RCC 7860 (cell line): Measurements from ENCODE around the gene C12orf54.
"Not testable (repeated sequence)": the region's sequence is repeated elsewhere in the genome, so short reads cannot be mapped to it uniquely, and the experiment has no call there.

Source experiments
- DNase-seq: peaks from one replicate; pipeline ENCODE4 v3.0.0-alpha.2; 2015; ENCODE audit warnings: low spot score
- FAIRE-seq: peaks from 2 replicates; lab custom pipeline; 2012; peaks lifted over from hg19 to GRCh38; lab: Jason Lieb, UNC

Gene C12orf54

DNA sequence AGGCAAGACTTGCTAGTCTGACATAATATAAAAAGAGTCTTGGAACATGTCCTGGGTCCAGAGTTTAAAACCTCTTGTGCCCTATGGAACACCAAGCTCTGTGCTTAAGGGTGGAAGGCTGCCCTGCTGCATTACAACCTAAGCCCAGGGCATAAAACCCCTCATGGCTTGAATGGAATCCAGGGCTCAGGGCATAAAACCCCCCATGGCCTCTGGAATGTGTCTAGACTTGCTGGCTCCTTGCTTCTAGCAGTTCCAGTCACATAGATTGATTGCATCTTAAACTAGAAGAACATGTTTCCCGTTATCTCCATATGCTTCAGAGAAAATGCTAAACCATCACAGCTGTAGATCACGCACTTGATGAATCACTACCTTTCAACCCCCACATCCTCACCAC lies 24.5 kb downstream of the C12orf54 start:
- not testable (repeated sequence) for DNase-seq, FAIRE-seq

DNA sequence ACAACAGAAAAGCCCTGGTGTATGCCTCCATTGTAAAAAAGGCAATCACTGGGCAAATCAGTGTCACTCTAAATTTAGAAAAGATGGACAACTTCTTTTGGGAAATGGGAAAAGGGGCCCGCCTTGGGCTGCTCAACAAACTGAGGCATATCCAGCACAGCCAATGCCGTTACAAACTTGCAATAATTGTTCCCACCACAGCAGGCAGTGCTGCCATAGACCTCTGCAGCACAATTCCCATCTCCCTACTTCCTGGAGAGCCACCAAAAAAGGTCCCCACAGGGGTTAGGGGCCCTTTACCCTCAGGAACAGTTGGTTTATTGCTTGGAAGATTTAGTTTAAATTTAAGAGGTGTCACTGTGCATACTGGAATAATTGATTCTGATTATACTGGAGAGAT lies 26.7 kb downstream of the C12orf54 start:
- DNase-seq, result no peak
- no peak for FAIRE-seq

DNA sequence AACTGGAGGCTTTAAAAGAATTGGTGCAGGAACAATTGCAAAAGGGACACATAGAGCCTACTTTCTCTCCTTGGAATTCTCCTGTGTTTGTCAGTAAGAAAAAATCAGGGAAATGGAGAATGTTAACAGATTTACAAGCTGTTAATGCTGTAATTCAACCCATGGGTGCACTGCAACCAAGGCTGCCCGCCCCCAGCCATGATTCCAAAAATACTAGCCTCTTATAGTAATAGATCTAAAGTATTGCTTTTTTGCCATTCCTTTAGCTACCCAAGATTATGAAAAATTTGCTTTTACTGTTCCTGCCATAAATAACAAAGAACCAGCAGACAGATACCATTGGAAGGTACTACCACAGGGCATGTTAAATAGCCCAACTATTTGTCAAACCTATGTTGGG lies 27.8 kb downstream of the C12orf54 start:
- DNase-seq (no peak), FAIRE-seq (no peak)

DNA sequence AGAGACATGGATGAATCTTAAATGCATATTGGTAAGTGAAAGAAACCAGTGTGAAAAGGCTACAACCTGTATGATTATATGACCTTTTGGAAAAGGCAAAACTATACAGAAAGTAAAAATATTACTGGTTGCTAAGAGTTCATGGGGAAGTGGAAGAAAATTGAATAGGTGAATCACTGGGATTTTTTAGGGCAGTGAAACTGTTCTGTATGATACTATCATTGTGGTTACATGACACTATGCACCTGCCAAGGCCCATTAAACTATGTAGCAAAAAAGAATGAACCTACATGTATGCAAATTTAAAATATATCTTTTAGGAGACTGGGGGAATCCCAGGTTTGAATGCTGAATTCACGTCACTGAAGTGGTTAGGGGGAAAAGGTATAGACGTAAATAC lies 30.6 kb downstream of the C12orf54 start:
- FAIRE-seq, result no peak
- DNase-seq, result no peak

DNA sequence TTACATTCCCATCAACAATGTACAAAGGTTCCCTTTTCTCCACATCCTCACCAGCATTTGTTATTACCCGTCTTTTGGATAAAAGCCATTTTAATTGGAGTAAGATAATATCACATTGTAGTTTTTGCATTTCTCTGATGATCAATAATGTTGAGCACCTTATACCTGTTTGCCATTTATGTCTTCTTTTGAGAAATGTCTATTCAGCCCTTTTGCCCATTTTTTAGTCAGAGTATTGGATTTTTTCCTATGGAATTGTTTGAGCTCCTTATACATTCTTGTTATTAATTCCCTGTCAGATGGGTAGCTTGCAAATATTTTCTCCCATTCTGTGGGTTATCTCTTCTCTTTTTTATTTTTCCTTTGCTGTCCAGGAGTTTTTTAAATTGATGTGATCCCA lies 32.4 kb downstream of the C12orf54 start:
- FAIRE-seq (no peak), DNase-seq (no peak)

DNA sequence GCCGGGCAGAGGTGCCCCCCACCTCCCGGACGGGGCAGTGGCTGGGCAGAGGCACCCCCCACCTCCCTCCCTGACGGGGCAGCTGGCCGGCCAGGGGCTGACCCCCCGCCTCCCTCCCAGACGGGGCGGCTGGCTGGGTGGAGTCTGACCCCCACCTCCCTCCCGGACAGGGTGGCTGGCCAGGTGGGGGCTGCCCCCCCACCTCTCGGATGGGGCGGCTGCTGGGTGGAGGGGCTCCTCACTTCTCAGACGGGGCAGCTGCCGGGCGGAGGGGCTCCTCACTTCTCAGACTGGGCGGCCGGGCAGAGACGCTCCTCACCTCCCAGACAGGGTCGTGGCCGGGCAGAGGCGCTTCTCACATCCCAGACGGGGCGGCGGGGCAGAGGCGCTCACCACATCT lies 38.1 kb downstream of the C12orf54 start:
- not testable (repeated sequence) for DNase-seq, FAIRE-seq

DNA sequence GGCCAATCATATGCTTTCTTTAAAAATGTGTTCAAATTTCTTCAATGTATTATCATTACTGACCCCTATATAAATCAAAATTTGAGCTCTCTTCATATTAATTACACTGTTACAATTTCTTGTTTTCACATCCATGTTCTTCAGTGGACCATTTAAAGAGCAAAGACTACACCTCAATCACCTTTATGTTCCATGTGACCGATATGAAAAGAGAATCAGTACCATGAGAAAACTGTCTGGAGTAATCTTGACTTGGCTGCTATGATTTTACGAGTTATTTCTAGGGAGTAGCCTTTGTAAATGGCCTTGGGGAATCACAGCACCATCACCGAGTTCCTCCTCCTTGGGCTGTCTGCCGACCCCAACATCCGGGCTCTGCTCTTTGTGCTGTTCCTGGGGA lies 43.0 kb downstream of the C12orf54 start, which contains the start of gene OR8S1:
TSS of gene OR8S1 (plus strand) at position 301 of the 400 bp plus-strand sequence. CDS start at position 301, 0 bp downstream.
- DNase-seq, result no peak

DNA sequence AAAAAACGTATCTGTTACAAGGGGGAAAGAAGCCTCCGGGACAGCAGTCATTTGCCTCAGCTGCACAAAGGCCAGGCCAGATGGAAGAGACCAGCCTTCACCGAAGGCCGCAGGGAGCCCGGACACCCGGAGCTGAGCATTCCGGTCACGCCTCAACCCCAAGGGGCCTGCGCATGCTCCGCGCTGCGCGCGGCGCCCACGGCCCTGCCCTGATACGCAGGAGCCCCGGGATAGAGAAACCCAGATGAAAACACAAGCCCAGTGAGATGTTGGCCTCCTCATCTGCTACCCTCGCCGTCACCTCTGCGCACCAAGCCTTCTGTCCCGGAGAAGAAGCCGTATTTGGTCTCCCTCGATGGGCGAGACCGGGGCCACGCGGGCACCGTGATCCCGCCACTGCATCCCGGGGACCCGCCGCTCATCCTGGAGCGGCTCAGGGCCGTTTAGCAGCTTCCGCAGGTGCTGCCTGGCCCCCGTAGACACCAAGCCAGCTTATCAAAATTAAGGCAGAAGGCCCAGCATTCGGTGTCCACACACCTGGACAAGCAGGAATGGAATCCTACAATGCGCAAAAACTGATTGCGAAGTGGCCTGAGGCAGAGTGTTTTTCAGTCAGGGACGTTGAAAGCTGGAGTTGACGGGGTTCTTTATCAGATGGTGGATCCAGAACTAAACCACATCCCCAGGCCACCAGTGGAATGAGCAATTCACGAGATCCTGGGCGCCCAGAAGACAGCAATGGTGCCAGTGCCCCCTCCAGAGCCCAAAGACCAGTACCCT lies 45.8 kb downstream of the C12orf54 start:
- no peak for FAIRE-seq
- no peak for DNase-seq

More for the DNA sequence above, 43.0 kb downstream of the C12orf54 start, which contains the start of gene OR8S1:
- FAIRE-seq, result no peak

DNA sequence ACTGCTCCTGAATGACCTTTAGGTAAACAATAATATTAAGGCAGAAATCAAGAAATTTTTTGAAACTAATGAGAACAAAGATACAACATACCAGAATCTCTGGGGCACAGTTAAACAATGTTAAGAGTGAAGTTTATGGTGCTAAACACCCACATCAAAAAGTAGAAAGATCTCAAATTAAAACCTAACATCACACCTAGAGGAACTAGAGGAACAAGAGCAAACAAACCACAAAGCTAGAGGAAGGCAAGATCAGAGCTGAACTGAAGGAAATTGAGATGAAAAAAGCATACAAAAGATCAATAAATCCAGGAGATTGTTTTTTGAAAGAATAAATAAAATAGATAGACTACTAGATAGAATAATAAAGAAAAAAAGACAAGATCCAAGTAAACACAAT lies 50.3 kb downstream of the C12orf54 start:
- no peak for DNase-seq
- FAIRE-seq, result no peak

DNA sequence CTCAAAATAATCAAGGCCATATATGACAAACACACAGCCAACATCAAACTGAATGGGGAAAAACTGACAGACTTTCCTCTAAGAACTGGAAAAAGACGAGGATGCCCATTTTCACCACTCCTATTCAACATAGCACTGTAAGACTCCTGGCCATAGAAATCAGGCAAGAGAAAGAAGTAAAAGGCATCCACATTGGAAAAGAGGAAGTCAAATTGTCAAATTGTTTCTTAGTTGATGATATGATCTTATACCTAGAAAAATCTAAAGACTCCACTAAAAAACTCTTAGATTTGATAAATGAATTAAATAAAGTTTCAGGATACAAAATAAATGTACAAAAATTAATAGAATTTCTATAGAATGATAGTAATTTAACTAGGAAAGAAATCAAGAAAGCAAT lies 54.3 kb downstream of the C12orf54 start:
- no peak for DNase-seq
- FAIRE-seq, result no peak

DNA sequence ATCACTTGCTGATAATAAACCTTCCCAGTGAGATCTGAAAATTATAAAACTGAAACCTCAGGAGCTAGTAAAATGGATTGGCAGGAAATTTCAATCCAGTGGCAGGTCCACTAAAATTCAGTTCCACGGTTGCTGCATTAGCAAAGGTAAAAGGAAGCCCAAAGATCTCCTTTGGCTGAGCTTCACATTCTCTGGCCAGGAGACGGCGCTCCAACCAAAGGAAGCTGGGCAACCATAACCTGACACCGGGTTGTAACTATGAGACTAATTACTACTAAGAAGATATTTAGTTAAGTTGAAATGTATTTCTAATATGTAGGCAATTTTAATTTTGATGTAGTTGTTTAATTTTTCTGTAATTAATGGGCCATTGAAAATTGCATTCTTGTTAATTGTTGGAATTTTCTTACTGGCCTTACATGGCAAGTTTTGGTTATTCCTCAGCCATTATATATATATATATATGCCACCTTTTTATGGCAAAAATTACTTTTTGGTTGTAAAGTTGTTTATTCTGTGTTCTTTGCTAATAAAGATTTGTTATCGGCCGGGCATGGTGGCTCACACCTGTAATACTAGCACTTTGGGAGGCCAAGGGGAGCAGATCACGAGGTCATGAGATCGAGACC lies 60.1 kb downstream of the C12orf54 start:
- DNase-seq, result no peak
- FAIRE-seq, result no peak

DNA sequence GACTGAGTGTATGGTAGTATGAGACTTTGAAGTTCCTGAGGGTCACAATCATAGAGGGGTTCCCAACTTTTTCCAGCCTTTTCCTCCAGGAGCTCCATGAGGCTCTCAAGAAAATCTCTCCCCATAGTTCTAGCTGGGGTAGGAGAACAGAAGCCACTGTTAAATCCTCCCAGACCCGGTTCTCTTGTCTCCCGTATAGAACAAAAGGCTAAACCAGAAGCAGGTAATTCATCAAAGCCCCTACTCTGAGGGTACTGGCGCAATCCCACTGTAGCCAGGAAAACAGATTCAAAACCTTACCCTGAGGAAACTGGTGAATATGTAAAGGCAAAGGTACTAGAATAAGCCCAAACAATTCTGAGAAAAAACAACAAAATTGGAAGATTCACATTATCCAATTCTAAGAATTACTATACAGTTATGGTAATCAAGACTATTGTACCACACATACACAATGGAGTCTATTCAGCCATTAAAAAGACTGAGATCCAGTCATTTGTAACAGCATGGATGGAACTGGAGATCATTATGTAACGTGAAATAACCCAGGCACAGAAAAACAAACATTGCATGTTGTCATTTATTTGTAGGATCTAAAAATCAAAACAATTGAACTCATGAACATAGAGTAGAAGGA lies 63.7 kb downstream of the C12orf54 start:
- FAIRE-seq (no peak), DNase-seq (no peak)
